ENCODE results near the gene RBM39. TPM values are rescaled to one million over a fixed set of nuclear protein-coding genes. Genes with fewer than 3 reads are reported as not detected.

Gene RBM39
- total RNA-seq, 4 donors from 2014 or later = 98.5 to 165 (median 130) TPM

DNA sequence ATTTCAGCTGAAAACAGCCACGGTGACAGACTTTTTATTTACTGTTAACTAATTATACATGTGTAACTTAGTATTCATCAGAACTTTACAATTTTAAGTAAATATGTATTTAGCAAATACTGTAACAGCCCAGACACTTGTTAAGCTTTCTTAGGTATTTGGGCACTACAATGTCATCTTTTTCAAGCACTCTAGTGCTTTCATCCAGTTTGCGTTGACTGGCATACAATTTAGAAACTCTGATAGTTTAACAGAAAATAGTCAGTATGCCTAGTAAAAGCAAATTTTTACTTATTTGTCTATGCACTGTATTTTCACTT is 10.6 kb downstream of the RBM39 start:
- ATAC-seq = no peak
- Histone ChIP-seq H3K27ac (peak overlapping the region in 3 of 4 donors; percentile 7 to 52 (median 25)), H3K9me3 (no peaks in the 10 kb centered on the region), H3K36me3 (peaks cover 7 to 99% of the 10 kb centered on the region in 2 donors), H3K4me3 (no peak overlapping the region), H3K27me3 (no peaks in the 10 kb centered on the region), H3K4me1 (peaks cover 63 to 64% of the 10 kb centered on the region in 2 donors)
- intact Hi-C loops (cut with DNase I; ENCODE audit: low total_unique reads) (no loop called here), in situ Hi-C loops (cut with MboI; ENCODE audit: low sequenced_read_pairs in 4 of 4) (loop anchor here in 1 of 4 donors (25.0 kb wide), 1 partner anchor 156 kb away; no protein-coding TSS in a partner anchor)
- TF ChIP-seq CTCF (IDR thresholded peaks at IDR 0.05 in 4 of 5, conservative IDR thresholded peaks at IDR 0.05 in 1 of 5) (no peak), POLR2A (IDR thresholded peaks at IDR 0.05) (no peak)
- no peak for DNase-seq

DNA sequence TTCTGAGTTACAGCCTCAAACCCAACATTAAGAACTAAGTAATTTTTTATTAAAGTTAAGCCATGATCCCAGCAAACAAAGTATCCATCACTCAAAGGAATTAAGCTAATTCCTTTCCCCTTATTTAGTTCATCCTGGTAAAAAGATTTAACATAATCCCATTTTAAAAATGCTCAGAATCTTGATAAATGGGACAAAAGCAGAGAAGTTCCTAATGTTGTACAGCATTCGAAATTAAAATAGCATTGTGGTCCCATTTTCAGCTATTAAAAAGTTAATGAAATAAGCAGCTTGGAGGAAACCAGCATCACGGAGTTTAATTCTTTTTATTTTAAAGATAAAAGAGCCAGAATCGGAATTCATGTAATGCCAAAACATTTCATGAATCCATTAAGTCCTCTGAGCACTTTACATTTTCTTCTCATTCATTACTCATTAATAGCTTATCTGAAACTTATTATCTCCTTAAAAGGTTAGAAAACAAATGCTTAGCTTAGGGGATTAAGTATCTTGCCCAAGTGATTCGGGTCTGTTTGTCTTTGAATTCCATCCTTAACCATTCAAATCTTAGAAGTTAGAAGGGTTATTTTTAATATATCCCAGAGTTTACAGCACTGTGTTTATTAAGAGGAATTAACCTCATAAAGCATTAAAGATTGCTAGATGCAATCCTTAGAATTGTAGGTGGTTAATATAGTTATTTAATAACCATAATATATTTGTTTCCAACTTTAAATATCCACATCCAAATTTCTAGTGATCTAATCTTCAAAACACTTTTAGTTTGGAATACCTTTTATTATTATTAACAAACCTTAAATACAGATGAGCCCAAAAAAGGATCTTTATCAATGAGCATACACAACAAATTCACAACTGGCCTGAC is 11.2 kb downstream of the RBM39 start:
- Histone ChIP-seq H3K36me3 (peaks cover 7 to 99% of the 10 kb centered on the region in 2 donors), H3K4me3 (no peak overlapping the region), H3K9me3 (no peaks in the 10 kb centered on the region), H3K27ac (peak overlapping the region in 3 of 4 donors; percentile 17 to 52 (median 25)), H3K4me1 (peaks cover 57 to 58% of the 10 kb centered on the region in 2 donors), H3K27me3 (no peaks in the 10 kb centered on the region)
- DNase-seq (no peak), ATAC-seq (no peak)
- intact Hi-C loops (cut with DNase I; ENCODE audit: low total_unique reads) (no loop called here), in situ Hi-C loops (cut with MboI; ENCODE audit: low sequenced_read_pairs in 4 of 4) (loop anchor here in 1 of 4 donors (25.0 kb wide), 1 partner anchor 156 kb away; no protein-coding TSS in a partner anchor)
- TF ChIP-seq POLR2A (IDR thresholded peaks at IDR 0.05) = no peak
- no peak for TF ChIP-seq CTCF (IDR thresholded peaks at IDR 0.05 in 4 of 5, conservative IDR thresholded peaks at IDR 0.05 in 1 of 5)

DNA sequence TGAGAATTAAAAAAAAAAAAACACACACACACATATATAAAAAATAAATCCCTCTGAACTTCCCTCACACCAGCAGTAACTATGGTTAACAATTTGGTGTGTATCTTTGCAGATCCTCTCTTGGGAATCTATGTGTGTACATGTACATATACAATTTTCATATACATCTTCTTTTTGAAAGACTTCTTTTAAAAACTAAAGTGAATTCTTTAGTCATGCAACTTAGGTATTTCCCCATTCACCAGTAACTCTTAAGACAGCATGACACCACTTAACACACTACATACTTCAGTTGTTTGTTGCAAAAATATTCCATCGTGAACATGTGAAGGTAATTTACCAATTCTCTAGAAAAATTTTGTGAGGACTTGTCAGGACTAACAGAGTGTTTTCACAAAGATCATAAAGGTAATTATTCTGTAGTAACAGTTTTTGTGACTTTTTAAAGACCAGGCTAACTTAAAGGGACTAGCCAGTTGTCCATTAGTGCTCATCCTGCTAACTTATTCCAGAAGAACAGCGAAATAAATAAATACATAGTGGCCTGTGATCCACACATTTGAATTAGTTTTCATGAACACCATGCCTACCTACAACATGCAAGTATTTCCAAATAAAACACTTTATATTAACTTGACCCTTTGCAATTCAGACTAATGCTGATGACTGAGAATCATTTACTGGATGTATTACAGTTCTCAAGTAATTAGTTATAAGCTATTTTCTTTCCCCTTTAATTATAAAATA is 12.1 kb downstream of the RBM39 start:
- peaks cover 7 to 99% of the 10 kb centered on the region in 2 donors for H3K36me3 ChIP-seq
- intact Hi-C loops (cut with DNase I; ENCODE audit: low total_unique reads) (no loop called here), in situ Hi-C loops (cut with MboI; ENCODE audit: low sequenced_read_pairs in 4 of 4) (loop anchor here in 1 of 4 donors (25.0 kb wide), 1 partner anchor 157 kb away; no protein-coding TSS in a partner anchor)
- H3K9me3 ChIP-seq = no peaks in the 10 kb centered on the region
- no peak for DNase-seq
- TF ChIP-seq CTCF (IDR thresholded peaks at IDR 0.05 in 4 of 5, conservative IDR thresholded peaks at IDR 0.05 in 1 of 5) = no peak
- H3K27ac ChIP-seq = no peak overlapping the region
- H3K4me3 ChIP-seq = no peak overlapping the region
- ATAC-seq = no peak
- H3K27me3 ChIP-seq = no peaks in the 10 kb centered on the region
- peaks cover 49 to 52% of the 10 kb centered on the region in 2 donors for H3K4me1 ChIP-seq

GRCh38 chr20:35729283-35729807 is 12.7 kb downstream of the RBM39 start:
- in situ Hi-C loops (cut with MboI; ENCODE audit: low sequenced_read_pairs in 4 of 4) (loop anchor here in 1 of 4 donors (25.0 kb wide), 1 partner anchor 158 kb away; no protein-coding TSS in a partner anchor), intact Hi-C loops (cut with DNase I; ENCODE audit: low total_unique reads) (no loop called here)
- H3K4me3 ChIP-seq = no peak overlapping the region
- TF ChIP-seq POLR2A (IDR thresholded peaks at IDR 0.05) (no peak), CTCF (IDR thresholded peaks at IDR 0.05 in 4 of 5, conservative IDR thresholded peaks at IDR 0.05 in 1 of 5) (no peak)
- H3K27me3 ChIP-seq = no peaks in the 10 kb centered on the region
- ATAC-seq (no peak), DNase-seq (no peak)
- peaks cover 7 to 99% of the 10 kb centered on the region in 2 donors for H3K36me3 ChIP-seq
- H3K27ac ChIP-seq = no peak overlapping the region
- H3K4me1 ChIP-seq = peaks cover 42 to 45% of the 10 kb centered on the region in 2 donors
- H3K9me3 ChIP-seq = no peaks in the 10 kb centered on the region

Measured in gastrocnemius medialis (tissue), 4 donors.